ENCODE data around the gene HECTD3.
"Not testable (repeated sequence)": the region's sequence is repeated elsewhere in the genome, so short reads cannot be mapped to it uniquely, and the experiment has no call there.

The HECTD3 gene

GRCh38 chr1:44995467-44996238, 15.5 kb downstream of the HECTD3 start:
- Histone ChIP-seq H3K27me3 (ENCODE audit: insufficient read depth, low read length) (no peaks in the 10 kb centered on the region), H3K36me3 (ENCODE audit: insufficient read depth, low read length) (no peaks in the 10 kb centered on the region), H3K4me1 (ENCODE audit: insufficient read depth, low read length) (no peaks in the 10 kb centered on the region), H2AFZ (ENCODE audit: low read depth, low read length) (no peak overlapping the region), H3K4me3 (ENCODE audit: low read length) (no peak overlapping the region), H3K9me3 (ENCODE audit: low read length) (no peaks in the 10 kb centered on the region)

DNA sequence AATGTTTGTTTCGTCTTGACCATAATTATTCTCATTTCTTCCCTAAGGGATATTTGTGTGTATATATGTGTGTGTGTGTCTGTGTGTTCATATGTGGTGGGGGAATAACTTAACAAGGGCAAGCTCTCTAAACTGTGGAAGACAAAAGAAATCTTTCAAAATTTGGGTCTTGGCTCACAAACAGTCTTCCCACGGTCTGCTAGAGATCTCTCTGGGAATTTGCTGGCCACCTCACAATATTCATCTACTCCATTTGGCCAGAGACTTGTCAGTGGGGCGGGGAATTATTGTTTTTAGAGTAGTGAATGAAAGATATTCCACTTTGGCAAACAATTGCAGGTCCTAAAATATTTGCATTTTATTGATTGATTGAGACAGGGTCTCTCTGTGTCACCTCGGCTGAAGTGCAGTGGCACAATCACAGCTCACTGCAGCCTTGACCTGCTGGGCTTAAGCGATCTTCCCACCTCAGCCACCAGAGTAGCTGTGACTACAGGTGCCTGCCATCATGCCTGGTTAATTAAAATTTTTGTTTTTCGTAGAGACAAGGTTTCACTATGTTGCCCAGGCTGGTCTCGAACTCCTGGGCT, 16.7 kb downstream of the HECTD3 start:
- Histone ChIP-seq H3K36me3 (ENCODE audit: insufficient read depth, low read length) (no peaks in the 10 kb centered on the region), H3K27me3 (ENCODE audit: insufficient read depth, low read length) (no peaks in the 10 kb centered on the region), H3K4me3 (ENCODE audit: low read length) (no peak overlapping the region), H2AFZ (ENCODE audit: low read depth, low read length) (no peak overlapping the region), H3K9me3 (ENCODE audit: low read length) (no peaks in the 10 kb centered on the region), H3K4me1 (ENCODE audit: insufficient read depth, low read length) (no peaks in the 10 kb centered on the region)

DNA sequence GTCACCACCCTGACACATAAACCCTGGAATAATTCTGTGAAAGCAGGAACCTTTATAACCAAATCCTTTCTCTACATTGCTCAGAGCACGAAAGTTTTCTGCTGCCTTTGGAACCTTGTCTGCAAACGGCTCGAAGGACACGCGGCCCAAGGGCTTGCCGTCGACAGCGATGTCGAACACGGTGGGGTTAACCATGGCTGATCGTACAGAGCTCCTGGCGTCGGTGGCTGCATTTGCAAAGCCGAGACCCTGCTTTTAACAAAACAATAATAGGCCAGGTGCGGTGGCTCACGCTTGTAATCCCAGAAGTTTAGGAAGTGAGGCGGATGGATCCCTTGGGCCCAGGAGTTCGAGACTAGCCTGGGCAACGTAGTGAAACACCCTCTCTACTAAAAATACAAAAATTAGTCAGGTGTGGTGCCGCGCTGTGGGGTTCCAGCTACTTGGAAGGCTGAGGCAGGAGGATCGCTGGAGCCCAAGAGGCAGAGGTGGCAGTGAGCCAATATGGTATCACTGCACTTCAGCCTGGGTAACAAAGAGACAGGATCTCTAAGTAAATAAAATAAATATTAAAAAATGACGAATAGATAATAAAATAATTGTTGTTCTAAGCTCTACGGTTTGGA, 22.5 kb downstream of the HECTD3 start:
- Histone ChIP-seq H3K9me3 (ENCODE audit: low read length) (no peaks in the 10 kb centered on the region), H3K4me3 (ENCODE audit: low read length) (no peak overlapping the region), H3K27me3 (ENCODE audit: insufficient read depth, low read length) (no peaks in the 10 kb centered on the region), H3K36me3 (ENCODE audit: insufficient read depth, low read length) (no peaks in the 10 kb centered on the region), H3K4me1 (ENCODE audit: insufficient read depth, low read length) (peaks cover 6% of the 10 kb centered on the region), H2AFZ (ENCODE audit: low read depth, low read length) (no peak overlapping the region)

- Histone ChIP-seq H3K27me3 (ENCODE audit: insufficient read depth, low read length) (no peaks in the 10 kb centered on the region), H2AFZ (ENCODE audit: low read depth, low read length) (peak overlapping the region; percentile 51)
These were observed 25.3 kb downstream of the HECTD3 start for GRCh38 chr1:44985747-44986359.

GRCh38 chr1:44977372-44977771, 33.8 kb downstream of the HECTD3 start:
- not testable (repeated sequence) for H3K4me3 ChIP-seq (ENCODE audit: low read length); H2AFZ ChIP-seq (ENCODE audit: low read depth, low read length)

More at GRCh38 chr1:44985747-44986359, 25.3 kb downstream of the HECTD3 start:
- H3K4me1 ChIP-seq (ENCODE audit: insufficient read depth, low read length) = peaks cover 6% of the 10 kb centered on the region
- no peaks in the 10 kb centered on the region for H3K9me3 ChIP-seq (ENCODE audit: low read length)
- peaks cover 1% of the 10 kb centered on the region for H3K36me3 ChIP-seq (ENCODE audit: insufficient read depth, low read length)
- peak overlapping the region; percentile 81 for H3K4me3 ChIP-seq (ENCODE audit: low read length)

DNA sequence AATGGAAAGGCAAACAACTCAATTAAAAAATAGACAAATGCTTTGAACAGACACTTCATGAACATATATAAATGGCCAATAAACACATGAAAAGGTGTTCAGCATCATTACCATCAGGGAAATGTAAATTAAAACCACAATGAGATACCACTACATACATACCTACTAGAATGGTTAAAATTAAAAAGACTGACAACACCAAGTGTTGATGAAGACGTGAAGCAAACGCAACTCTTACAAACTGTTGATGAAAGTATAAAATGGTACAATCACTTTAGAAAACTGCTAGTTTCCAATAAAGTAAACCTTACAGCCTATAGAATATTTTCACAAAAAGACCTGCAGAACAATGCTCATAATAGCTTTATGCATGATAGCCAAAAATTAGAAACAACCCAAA, 34.9 kb downstream of the HECTD3 start:
- Histone ChIP-seq H3K27me3 (ENCODE audit: insufficient read depth, low read length) (no peaks in the 10 kb centered on the region), H3K36me3 (ENCODE audit: insufficient read depth, low read length) (peaks cover 45% of the 10 kb centered on the region), H2AFZ (ENCODE audit: low read depth, low read length) (no peak overlapping the region), H3K9me3 (ENCODE audit: low read length) (peaks cover 7% of the 10 kb centered on the region), H3K4me3 (ENCODE audit: low read length) (no peak overlapping the region), H3K4me1 (ENCODE audit: insufficient read depth, low read length) (no peaks in the 10 kb centered on the region)

More at GRCh38 chr1:44977372-44977771, 33.8 kb downstream of the HECTD3 start:
- not testable (repeated sequence) for H3K9me3 ChIP-seq (ENCODE audit: low read length); H3K4me1 ChIP-seq (ENCODE audit: insufficient read depth, low read length); H3K27me3 ChIP-seq (ENCODE audit: insufficient read depth, low read length)
- H3K36me3 ChIP-seq (ENCODE audit: insufficient read depth, low read length) = peaks cover 45% of the 10 kb centered on the region

GRCh38 chr1:44973645-44974044, 37.5 kb downstream of the HECTD3 start:
- no peaks in the 10 kb centered on the region for H3K4me1 ChIP-seq (ENCODE audit: insufficient read depth, low read length)
- no peak overlapping the region for H2AFZ ChIP-seq (ENCODE audit: low read depth, low read length)
- H3K36me3 ChIP-seq (ENCODE audit: insufficient read depth, low read length) = peaks cover 32% of the 10 kb centered on the region
- H3K27me3 ChIP-seq (ENCODE audit: insufficient read depth, low read length) = no peaks in the 10 kb centered on the region
- H3K9me3 ChIP-seq (ENCODE audit: low read length) = peaks cover 7% of the 10 kb centered on the region
- no peak overlapping the region for H3K4me3 ChIP-seq (ENCODE audit: low read length)

DNA sequence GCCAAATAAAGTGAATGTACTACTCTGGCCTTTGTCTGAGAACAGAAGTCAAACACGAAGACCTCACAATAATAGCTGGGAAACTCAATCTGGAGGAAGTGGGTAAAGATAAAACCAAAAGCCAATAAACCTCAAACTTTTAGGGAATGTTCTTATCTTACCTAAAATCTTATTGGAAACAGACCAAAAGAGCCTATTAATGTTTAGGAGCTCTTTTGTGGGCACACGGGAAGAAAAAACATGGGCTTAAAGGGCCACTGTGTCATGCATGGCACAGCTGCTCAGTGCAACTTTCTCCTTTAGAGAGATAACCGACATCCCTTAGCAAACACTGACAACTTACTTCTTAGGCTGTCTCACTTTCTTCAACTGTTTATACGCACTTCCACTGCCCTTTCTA, 40.8 kb downstream of the HECTD3 start:
- Histone ChIP-seq H3K4me3 (ENCODE audit: low read length) (no peak overlapping the region), H3K4me1 (ENCODE audit: insufficient read depth, low read length) (no peaks in the 10 kb centered on the region), H3K36me3 (ENCODE audit: insufficient read depth, low read length) (peaks cover 4% of the 10 kb centered on the region), H3K9me3 (ENCODE audit: low read length) (no peaks in the 10 kb centered on the region), H2AFZ (ENCODE audit: low read depth, low read length) (no peak overlapping the region), H3K27me3 (ENCODE audit: insufficient read depth, low read length) (no peaks in the 10 kb centered on the region)

- Histone ChIP-seq H3K4me3 (ENCODE audit: low read length) (no peak overlapping the region), H3K27me3 (ENCODE audit: insufficient read depth, low read length) (no peaks in the 10 kb centered on the region), H2AFZ (ENCODE audit: low read depth, low read length) (no peak overlapping the region), H3K36me3 (ENCODE audit: insufficient read depth, low read length) (no peaks in the 10 kb centered on the region), H3K4me1 (ENCODE audit: insufficient read depth, low read length) (no peaks in the 10 kb centered on the region), H3K9me3 (ENCODE audit: low read length) (no peaks in the 10 kb centered on the region)
These were observed 46.7 kb downstream of the HECTD3 start for GRCh38 chr1:44964396-44964795.

DNA sequence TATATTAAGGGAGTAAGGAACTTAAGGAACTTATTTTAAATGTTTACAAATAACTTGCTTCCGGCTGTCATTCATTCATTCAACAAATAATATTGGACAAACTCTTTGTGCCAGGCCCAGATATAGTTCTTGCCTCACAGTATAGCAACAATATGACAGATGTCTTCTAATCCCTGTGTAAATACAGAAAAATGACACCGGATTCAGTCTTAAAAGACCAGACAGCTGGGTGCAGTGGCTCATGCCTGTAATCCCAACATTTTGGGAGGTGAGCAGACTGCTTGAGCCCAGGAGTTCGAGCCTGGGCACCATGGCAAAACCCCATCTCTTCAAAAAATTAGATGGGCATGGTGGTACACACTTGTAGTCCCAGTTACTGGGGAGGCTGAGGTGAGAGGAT, 48.4 kb downstream of the HECTD3 start:
- Histone ChIP-seq H2AFZ (ENCODE audit: low read depth, low read length) (no peak overlapping the region), H3K4me1 (ENCODE audit: insufficient read depth, low read length) (no peaks in the 10 kb centered on the region), H3K9me3 (ENCODE audit: low read length) (no peaks in the 10 kb centered on the region), H3K27me3 (ENCODE audit: insufficient read depth, low read length) (no peaks in the 10 kb centered on the region), H3K36me3 (ENCODE audit: insufficient read depth, low read length) (no peaks in the 10 kb centered on the region), H3K4me3 (ENCODE audit: low read length) (no peak overlapping the region)

DNA sequence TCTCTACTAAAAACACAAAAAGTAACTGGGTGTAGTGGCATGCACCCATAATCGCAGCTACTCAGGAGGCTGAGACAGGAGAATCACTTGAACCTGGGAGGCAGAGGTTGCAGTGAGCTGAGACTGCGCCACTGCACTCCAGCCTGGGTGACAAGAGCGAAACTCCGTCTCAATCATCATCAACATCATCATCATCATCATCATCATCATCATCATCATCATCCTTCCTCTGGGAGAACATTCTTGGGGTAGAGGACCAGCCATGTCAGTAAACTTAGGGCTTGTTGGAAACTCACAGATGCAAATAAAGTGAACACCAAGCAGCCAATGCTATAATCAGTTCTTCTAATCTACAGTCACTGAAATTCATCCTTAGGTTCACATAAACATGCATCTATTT, 49.1 kb downstream of the HECTD3 start:
- not testable (repeated sequence) for H3K27me3 ChIP-seq (ENCODE audit: insufficient read depth, low read length); H2AFZ ChIP-seq (ENCODE audit: low read depth, low read length); H3K36me3 ChIP-seq (ENCODE audit: insufficient read depth, low read length); H3K4me1 ChIP-seq (ENCODE audit: insufficient read depth, low read length); H3K9me3 ChIP-seq (ENCODE audit: low read length); H3K4me3 ChIP-seq (ENCODE audit: low read length)

- not testable (repeated sequence) for H3K4me3 ChIP-seq (ENCODE audit: low read length); H3K9me3 ChIP-seq (ENCODE audit: low read length); H3K27me3 ChIP-seq (ENCODE audit: insufficient read depth, low read length); H2AFZ ChIP-seq (ENCODE audit: low read depth, low read length); H3K4me1 ChIP-seq (ENCODE audit: insufficient read depth, low read length); H3K36me3 ChIP-seq (ENCODE audit: insufficient read depth, low read length)
These were observed 53.6 kb downstream of the HECTD3 start for GRCh38 chr1:44957566-44957965.

- not testable (repeated sequence) for H3K9me3 ChIP-seq (ENCODE audit: low read length)
These were observed 55.0 kb downstream of the HECTD3 start for GRCh38 chr1:44956077-44956476.

More at GRCh38 chr1:44956077-44956476, 55.0 kb downstream of the HECTD3 start:
- not testable (repeated sequence) for H3K36me3 ChIP-seq (ENCODE audit: insufficient read depth, low read length); H3K27me3 ChIP-seq (ENCODE audit: insufficient read depth, low read length); H3K4me3 ChIP-seq (ENCODE audit: low read length); H3K4me1 ChIP-seq (ENCODE audit: insufficient read depth, low read length); H2AFZ ChIP-seq (ENCODE audit: low read depth, low read length)
